Activated T-helper 1 cell treated with anti-CD3 and anti-CD28 coated beads, Interleukin-12 subunit alpha, Interleukin-12 subunit beta, Interleukin-2, Interleukin-4 antibody, amounts not matched to agents 30 ng/mL and 10 ng/mL and 1 ng/mL, durations not matched to agents 14 hours and 24 hours and 36 hours (primary cell): Measurements from ENCODE around the gene ADAM8. TPM values are rescaled to one million over a fixed set of nuclear protein-coding genes. Genes with fewer than 3 reads are reported as not detected.

ENCODE experiments used
- DNase-seq: peaks from one replicate; pipeline ENCODE4 v3.0.0; 2021; ENCODE audit warnings: low spot score
- H3K27ac Mint-ChIP-seq: one replicate; pipeline ENCODE4 v1.8.0; 2021; ENCODE audit warnings: mild to moderate bottlenecking, mixed read lengths
- H3K27me3 Mint-ChIP-seq: one replicate; pipeline ENCODE4 v1.8.0; 2022; ENCODE audit warnings: mild to moderate bottlenecking, moderate library complexity, mixed read lengths; ENCODE audit not compliant: insufficient read depth
- H3K36me3 Mint-ChIP-seq: one replicate; pipeline ENCODE4 v1.8.0; 2021; ENCODE audit warnings: low read depth, mixed read lengths
- H3K4me1 Mint-ChIP-seq: one replicate; pipeline ENCODE4 v1.8.0; 2021; ENCODE audit warnings: low read depth, mixed read lengths
- H3K4me3 Mint-ChIP-seq: one replicate; pipeline ENCODE4 v1.8.0; 2021; ENCODE audit warnings: mild to moderate bottlenecking, moderate library complexity, mixed read lengths
- H3K9me3 Mint-ChIP-seq: one replicate; pipeline ENCODE4 v1.8.0; 2021; ENCODE audit warnings: mixed read lengths
- intact Hi-C: fragments of 100-400 bp; cut with micrococcal nuclease; formaldehyde crosslinking; loops from one replicate; pipeline ENCODE4 v1.15.1; 2024
- total RNA-seq: library from RNA; stranded (reverse); gene quantifications from 2 replicates; pipeline ENCODE4 v1.2.3, GENCODE V29; 2022

Gene ADAM8
- total RNA-seq, 1 donor from 2014 or later, result 138 TPM

DNA sequence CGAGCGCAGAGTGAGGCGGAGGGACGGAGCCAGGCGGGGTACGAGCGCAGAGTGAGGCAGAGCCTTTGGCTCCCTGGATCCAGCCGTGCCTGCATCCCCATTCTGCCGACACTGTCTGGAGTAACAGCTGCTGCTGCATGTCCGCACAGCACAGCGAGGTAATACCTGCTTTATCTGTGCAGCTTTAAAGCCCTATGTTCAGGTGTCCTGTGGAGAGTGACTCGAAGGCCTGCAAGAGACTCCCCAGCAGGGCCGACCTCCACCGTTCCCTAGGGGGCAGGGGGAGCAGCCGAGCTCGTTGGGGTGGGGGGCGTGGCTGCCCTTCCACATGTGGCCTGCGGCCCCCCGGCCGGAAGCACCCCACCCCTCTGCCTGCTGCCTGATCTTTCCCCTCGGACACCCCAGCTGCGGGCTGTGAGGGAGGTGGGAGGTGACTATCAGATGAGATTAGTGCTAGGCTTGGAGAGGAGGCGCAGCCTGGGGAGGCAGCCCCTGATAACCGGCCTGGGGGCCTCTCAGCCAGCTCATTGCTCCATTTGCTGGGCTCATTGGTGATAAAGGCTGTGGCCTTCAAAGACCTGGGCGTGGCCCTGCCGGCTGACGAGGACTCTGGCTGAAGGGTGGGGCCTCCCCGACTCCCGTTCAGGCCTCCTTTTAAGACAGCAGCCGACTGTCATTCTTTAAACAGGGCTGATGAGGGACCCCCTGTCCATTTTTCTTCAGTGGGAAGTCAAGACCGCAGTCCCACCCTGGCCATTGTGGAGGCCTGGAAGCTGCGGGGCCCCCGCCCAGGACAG, 31.0 kb downstream of the ADAM8 start:
- Mint-ChIP-seq H3K4me1 (peaks cover 12% of the 10 kb centered on the region), H3K4me3 (no peak overlapping the region), H3K27ac (no peak overlapping the region), H3K36me3 (no peaks in the 10 kb centered on the region), H3K27me3 (peaks cover 24% of the 10 kb centered on the region), H3K9me3 (no peaks in the 10 kb centered on the region)
- intact Hi-C loops, result no loop called here
- no peak for DNase-seq

DNA sequence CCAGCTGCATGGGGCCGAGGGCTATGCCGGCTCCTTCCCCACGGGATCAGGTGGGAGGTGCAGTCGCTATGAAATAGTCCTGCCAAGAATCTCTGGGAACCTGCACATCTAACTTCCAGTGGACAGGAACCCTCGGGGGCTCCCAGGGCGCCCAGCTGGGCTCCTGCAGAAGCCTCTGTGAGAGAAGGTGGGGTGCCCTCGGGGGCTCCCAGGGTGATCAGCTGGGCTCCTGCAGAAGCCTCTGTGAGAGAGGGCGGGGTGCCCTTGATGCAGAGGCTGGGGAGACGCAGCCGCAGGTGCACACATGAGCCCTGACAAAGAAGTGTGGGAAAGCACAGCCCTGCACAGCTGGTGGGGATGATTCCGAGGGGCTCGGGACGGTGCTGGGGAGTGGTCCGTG, 33.1 kb downstream of the ADAM8 start:
- DNase-seq, result no peak
- H3K9me3 Mint-ChIP-seq, result no peaks in the 10 kb centered on the region
- H3K27me3 Mint-ChIP-seq, result peaks cover 33% of the 10 kb centered on the region
- no peaks in the 10 kb centered on the region for H3K36me3 Mint-ChIP-seq
- peaks cover 13% of the 10 kb centered on the region for H3K4me1 Mint-ChIP-seq
- intact Hi-C loops, result no loop called here
- no peak overlapping the region for H3K27ac Mint-ChIP-seq
- H3K4me3 Mint-ChIP-seq, result no peak overlapping the region

DNA sequence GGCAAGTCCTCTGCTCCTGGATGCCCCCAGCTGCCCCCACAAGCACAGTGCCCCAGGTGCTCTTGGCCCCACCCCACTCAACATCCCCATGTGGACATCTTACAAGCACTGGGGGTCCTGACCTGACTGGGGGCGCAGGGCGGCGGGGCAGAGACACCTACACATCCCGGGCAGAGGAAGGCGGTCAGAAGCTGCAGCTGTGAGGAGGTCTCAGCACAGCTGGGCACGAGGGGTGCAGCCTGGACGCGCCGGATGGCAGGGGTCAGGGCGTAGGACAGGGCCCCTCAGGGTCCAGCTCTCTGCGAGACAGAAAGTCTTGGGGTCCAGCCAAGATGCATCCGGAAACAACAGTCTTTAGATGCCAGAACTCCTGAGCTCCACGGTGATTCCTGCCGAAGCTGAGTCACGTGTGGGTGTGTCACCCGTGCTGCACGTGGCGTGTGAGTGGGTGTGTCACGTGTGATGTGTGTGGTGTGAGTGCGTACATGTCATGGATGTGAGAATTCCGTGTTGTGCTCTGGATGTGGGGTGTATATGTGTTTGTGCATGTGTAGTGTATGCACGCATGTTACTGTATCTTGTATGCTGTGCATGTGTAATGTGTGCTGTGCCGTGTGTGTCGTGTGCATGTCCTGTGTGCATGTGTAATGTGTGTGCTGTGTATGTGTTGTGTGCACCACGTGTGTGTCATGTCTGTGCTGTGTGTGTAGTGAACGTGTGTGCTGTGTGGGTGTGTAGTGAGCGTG, 33.9 kb downstream of the ADAM8 start:
- H3K36me3 Mint-ChIP-seq, result no peaks in the 10 kb centered on the region
- H3K4me1 Mint-ChIP-seq, result peaks cover 13% of the 10 kb centered on the region
- H3K4me3 Mint-ChIP-seq, result no peak overlapping the region
- no peak for DNase-seq
- H3K27me3 Mint-ChIP-seq, result peaks cover 37% of the 10 kb centered on the region
- no peak overlapping the region for H3K27ac Mint-ChIP-seq
- no peaks in the 10 kb centered on the region for H3K9me3 Mint-ChIP-seq
- intact Hi-C loops, result no loop called here

GRCh38 chr10:133241501-133242205, 35.0 kb downstream of the ADAM8 start:
- no peak for DNase-seq

GRCh38 chr10:133239990-133240389, 36.7 kb downstream of the ADAM8 start:
- no peak for DNase-seq
- Mint-ChIP-seq H3K27ac (no peak overlapping the region), H3K27me3 (peaks cover 39% of the 10 kb centered on the region), H3K36me3 (no peaks in the 10 kb centered on the region), H3K9me3 (no peaks in the 10 kb centered on the region), H3K4me3 (no peak overlapping the region), H3K4me1 (peaks cover 13% of the 10 kb centered on the region)
- intact Hi-C loops, result no loop called here

More at GRCh38 chr10:133241501-133242205, 35.0 kb downstream of the ADAM8 start:
- H3K27me3 Mint-ChIP-seq, result peaks cover 40% of the 10 kb centered on the region
- intact Hi-C loops, result no loop called here
- H3K9me3 Mint-ChIP-seq, result no peaks in the 10 kb centered on the region
- peaks cover 13% of the 10 kb centered on the region for H3K4me1 Mint-ChIP-seq
- no peak overlapping the region for H3K27ac Mint-ChIP-seq
- peak overlapping the region; percentile 64 for H3K4me3 Mint-ChIP-seq
- no peaks in the 10 kb centered on the region for H3K36me3 Mint-ChIP-seq

DNA sequence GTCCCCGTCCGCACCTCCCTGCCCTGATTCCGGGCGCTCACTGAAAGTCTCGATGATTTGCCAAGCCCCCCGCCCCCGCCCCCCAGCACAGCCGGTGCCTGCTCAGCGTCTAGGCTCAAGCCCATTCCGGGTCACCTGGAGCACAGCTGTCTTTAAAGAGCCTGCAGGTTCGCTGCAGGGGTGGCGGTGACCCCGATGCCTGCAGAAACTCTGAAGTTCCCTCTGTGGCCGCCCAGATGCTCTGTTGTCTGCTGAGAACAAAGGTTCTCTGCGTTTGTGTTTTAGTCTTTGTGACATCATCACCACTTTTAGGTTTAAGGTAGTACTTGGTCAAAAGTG, 38.2 kb downstream of the ADAM8 start:
- no peak for DNase-seq
- H3K27me3 Mint-ChIP-seq, result peaks cover 53% of the 10 kb centered on the region
- no peaks in the 10 kb centered on the region for H3K9me3 Mint-ChIP-seq
- no peak overlapping the region for H3K27ac Mint-ChIP-seq
- H3K4me1 Mint-ChIP-seq, result peaks cover 13% of the 10 kb centered on the region
- no peaks in the 10 kb centered on the region for H3K36me3 Mint-ChIP-seq
- no peak overlapping the region for H3K4me3 Mint-ChIP-seq
- intact Hi-C loops, result no loop called here

- no peak within 1 kb of the TSS for H3K4me3 Mint-ChIP-seq
- DNase-seq, result no peak
- peaks cover 58% of the 10 kb centered on the region for H3K27me3 Mint-ChIP-seq
- H3K9me3 Mint-ChIP-seq, result no peaks in the 10 kb centered on the region
- no peak within 1 kb of the TSS for H3K27ac Mint-ChIP-seq
- intact Hi-C loops, result no loop called here
- peaks cover 13% of the 10 kb centered on the region for H3K4me1 Mint-ChIP-seq
- no peaks in the 10 kb centered on the region for H3K36me3 Mint-ChIP-seq
Measured at GRCh38 chr10:133237588-133238465, 38.8 kb downstream of the ADAM8 start, which contains the start of gene VENTX. Gene VENTX, plus strand, starts transcription at chr10:133237855. Its CDS starts 60 bp downstream, at chr10:133237915.

DNA sequence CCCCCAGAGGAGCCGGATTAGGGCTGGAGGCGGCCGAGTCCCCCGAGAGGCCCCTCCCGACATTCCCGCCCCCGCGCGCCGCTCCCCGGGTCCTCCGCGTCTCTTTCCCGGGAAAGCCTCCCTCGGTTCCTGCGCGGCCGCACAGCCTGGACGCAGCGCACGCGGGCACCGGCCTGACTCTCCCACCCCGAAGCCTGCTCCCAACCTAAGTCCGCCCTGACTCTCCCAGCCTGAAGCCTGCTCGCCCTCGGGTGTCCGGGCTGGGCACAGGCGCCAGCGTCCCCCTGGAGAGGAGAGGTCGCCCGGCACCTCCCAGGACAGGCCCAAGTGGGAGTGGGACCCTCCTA, 39.5 kb downstream of the ADAM8 start:
- peaks cover 13% of the 10 kb centered on the region for H3K4me1 Mint-ChIP-seq
- DNase-seq, result no peak
- no peak overlapping the region for H3K4me3 Mint-ChIP-seq
- H3K27ac Mint-ChIP-seq, result no peak overlapping the region
- H3K27me3 Mint-ChIP-seq, result peaks cover 60% of the 10 kb centered on the region
- no peaks in the 10 kb centered on the region for H3K36me3 Mint-ChIP-seq
- no peaks in the 10 kb centered on the region for H3K9me3 Mint-ChIP-seq
- intact Hi-C loops, result no loop called here

- Mint-ChIP-seq H3K4me3 (no peak overlapping the region), H3K27me3 (peaks cover 61% of the 10 kb centered on the region), H3K4me1 (peaks cover 11% of the 10 kb centered on the region), H3K36me3 (no peaks in the 10 kb centered on the region), H3K27ac (no peak overlapping the region), H3K9me3 (no peaks in the 10 kb centered on the region)
- intact Hi-C loops, result no loop called here
- DNase-seq, result no peak
Measured at GRCh38 chr10:133236401-133237240, 40.0 kb downstream of the ADAM8 start.

- intact Hi-C loops, result no loop called here
- Mint-ChIP-seq H3K4me1 (peaks cover 4% of the 10 kb centered on the region), H3K9me3 (no peaks in the 10 kb centered on the region), H3K4me3 (no peak overlapping the region), H3K27ac (no peak overlapping the region), H3K27me3 (peaks cover 59% of the 10 kb centered on the region), H3K36me3 (no peaks in the 10 kb centered on the region)
- DNase-seq, result no peak
Measured at GRCh38 chr10:133235932-133236331, 40.7 kb downstream of the ADAM8 start.

- H3K9me3 Mint-ChIP-seq, result no peaks in the 10 kb centered on the region
- no peaks in the 10 kb centered on the region for H3K4me1 Mint-ChIP-seq
- intact Hi-C loops, result no loop called here
- H3K27ac Mint-ChIP-seq, result no peak overlapping the region
- DNase-seq, result no peak
- peaks cover 55% of the 10 kb centered on the region for H3K27me3 Mint-ChIP-seq
- H3K36me3 Mint-ChIP-seq, result no peaks in the 10 kb centered on the region
- peak overlapping the region; percentile 30 for H3K4me3 Mint-ChIP-seq
Measured at GRCh38 chr10:133235265-133235855, 41.3 kb downstream of the ADAM8 start.
